ENCODE results near the gene AUH.

AUH gene

GRCh38 chr9:91191411-91192380, 170.0 kb downstream of the AUH start:
- DNase-seq = no peak

DNA sequence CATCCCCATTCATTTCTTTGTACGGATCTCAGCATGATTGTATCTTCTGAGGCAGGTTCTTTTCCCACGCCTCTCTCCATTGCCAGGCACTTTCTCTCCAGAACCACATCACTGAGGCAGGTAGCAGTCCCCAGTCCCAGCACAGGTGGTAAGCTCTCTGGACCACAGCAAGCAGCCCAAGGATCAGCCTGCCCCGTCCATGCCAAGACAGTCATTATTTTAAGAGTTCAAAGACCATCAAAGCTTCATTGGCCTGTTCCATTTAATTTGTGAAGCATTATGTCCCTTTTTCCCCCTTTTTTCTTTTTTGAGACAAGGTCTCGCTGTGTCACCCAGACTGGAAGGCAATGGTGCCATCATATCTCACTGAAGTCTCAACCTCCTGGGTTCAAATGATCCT, 171.7 kb downstream of the AUH start:
- DNase-seq = no peak

GRCh38 chr9:91188719-91189590, 172.8 kb downstream of the AUH start:
- no peak for DNase-seq

DNA sequence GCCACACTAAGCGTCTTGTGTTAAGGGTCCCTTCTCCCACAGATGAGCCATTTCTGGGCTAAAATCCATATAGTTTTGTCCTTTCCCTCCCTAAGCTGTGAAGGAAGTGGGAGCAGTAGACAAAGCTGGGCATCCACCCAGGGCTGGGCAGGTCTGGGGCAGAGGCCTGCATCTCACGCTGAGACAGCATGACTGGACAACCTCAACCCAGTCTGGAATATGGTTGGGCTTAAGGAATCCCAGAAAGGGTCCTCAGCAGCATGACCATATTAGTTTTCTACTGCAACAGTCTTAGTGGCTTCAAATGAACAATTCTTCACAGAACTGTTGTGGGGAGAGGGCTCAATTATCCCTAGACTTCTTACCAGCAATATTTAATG, 173.8 kb downstream of the AUH start:
- no peak for DNase-seq

GRCh38 chr9:91187311-91187964, 174.3 kb downstream of the AUH start:
- DNase-seq = no peak

- DNase-seq = no peak
These were observed 175.0 kb downstream of the AUH start for GRCh38 chr9:91186632-91187108.

- no peak for DNase-seq
These were observed 176.4 kb downstream of the AUH start for GRCh38 chr9:91185193-91185886.

DNA sequence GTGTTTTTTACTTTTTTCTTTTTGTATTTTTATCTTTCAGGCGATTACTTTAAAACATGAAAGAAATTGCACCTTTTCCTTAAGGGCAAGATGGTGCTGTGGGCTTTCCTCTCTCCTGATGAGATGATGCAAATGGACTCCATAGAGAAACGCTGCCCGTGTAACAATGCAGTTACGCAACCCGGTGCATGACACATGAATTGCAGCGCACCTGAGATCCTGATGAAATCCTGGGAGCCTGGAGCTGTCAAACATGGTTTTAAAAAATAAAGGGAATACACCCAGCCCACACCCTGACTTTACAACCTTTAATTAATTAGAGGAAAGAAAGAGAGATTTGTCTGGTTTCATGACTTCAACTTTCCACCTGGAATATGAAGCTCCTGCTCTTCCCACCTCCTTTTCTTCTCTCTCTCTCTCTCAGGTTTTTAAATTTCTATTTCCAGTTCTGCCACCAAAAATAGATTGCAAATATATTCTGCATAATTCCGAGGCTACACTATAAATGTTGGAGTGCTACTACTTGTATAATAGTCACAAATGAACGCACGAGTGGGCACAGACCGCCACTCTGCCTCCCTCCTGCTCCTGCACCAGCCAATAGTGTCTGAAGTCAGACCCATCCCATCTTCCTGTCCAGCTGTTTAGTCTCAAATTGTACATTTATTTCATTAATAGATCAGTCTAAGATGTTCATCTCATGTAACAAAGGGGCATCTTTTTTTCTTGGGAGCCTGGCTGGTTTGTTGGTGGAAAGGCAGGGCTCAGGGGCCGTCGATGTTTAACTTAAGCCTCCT, 179.1 kb downstream of the AUH start:
- DNase-seq = peak in 1 of 51 donors; percentile 30

DNA sequence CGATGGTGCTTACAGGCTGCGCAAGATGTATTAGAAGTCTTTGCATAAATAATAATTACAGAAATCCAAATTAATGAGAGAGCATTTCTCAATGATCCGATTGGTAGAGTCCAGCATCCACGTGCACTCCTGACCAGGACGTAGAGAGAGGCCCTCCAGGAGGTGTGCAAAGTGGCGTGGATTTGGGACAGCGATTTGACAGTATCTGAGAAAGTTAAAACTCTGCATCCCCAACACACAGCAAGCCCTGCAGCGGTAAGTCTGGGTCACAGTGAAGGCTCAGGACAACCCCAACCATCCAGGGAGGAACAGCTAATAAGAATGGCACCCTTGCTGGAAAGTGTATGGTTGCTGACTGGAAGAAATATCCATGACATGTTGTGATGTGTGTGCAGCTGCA, 180.2 kb downstream of the AUH start:
- no peak for DNase-seq

- DNase-seq = no peak
These were observed 180.8 kb downstream of the AUH start for GRCh38 chr9:91180930-91181268.

- DNase-seq = no peak
These were observed 181.3 kb downstream of the AUH start for GRCh38 chr9:91180240-91180929.

DNA sequence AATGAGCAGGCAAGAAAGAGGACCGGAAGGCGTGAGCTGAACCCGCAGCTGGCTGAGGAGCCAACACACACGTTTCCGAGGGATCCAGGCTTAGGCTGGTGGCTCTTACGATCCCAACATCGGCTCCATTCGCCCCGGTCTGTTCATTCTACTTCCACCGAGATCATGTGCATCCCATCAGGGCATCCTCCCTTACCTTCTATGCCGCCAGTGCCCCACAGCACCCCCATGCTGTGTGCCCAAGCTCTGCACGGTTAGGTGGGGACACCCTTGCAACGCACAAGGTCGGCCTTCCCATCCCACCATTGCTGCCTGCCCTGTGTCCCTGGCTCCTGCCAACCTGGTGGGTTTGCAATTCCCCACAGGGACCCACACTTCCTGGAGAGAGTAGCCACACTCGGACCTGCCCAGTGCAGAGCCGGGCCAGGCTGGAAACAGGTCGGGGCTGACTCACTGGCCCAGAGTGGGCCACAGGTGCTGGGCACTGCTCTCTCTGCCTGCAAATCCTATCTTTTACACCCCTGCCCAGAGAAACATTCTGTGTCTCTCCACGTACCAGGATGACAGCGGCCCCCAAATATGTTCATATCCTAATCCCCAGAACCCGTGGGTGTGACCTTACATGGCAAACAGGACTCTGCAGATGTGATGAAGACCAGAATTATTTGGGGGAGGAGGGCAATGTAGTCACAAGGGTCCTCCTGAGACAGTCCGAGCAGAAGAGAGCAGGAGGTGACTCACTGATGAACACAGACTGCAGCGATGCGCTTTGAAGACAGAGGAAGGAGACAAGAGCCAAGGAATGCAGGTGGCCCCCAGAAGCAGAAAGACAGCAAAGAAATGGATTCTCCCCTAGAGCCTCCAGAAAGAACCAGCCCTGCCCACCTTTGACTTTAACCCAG, 182.2 kb downstream of the AUH start:
- DNase-seq = no peak

DNA sequence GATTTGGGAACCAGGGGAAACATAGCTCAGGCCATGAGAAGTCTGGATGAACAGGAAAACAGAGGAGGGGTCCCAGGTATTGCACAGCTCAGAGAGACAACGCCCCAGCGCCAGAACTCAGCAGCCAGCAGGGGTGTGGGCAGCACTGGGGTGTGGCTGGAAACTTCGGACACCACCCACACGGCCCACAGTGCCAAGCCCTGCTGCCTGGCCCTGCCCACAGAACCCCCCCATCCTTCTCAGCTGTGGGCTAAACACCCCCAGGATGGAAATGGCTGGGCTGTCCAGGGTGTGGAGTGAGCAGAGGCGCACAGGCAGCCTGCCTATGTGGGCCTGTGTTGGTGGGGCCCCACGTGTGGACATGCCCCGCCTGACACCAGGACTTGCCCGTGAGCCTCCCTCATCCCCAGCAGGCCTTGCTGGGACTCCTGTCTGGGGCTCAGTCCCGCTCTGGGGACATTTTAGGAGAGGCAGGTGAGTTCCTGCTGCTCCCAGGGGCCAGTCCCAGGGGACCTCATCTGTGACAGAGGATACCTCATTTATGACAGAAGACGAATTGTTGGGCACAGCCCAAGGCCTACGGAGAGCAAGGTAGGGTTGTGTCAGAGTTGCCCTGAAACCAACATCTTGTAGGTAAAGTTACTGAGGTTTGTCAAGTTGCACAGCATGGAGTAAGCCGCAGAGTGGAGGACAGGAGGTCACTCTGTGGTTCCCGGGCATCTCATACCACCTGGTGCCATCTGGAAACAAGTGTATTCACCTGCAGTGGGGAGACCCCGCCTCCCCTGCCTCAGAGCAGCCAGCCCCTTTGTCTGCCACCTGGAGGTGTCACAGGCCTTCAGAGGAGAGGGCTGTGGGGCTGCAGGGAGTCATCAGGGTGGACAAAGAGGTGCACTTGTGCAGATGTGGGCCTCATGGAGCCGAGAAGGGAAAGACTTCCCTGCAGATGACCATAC, 183.2 kb downstream of the AUH start:
- DNase-seq = no peak

DNA sequence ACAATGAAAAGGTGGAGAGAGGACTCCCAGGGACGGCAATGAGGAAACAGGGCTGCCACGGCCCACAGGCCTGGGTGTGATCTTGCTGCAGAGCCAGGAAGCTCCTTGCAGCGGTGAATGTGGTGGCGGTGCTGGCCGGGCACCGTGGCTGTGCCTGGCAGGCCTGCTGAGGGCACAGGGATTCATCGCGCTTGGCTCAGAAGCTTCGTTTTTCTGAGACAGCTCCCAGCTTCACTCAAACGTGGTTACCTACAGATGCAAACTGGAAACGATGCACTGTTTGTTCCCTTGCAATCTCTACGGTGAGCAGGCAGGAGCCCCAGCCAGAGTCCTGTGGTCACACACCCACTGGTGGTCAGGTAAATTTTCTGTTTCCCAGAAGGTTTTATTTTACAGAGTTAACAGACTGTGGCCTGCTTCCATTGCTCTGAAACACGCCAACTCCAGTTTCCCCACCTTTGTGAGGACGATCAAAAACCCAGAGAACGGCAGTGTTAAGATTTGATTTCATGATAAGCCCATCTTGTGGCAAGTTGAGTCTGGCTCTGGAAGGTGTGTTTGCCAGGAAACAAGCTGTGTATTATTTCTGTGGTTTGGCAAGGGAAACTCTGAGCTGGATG, 183.9 kb downstream of the AUH start:
- no peak for DNase-seq

- DNase-seq = no peak
These were observed 184.6 kb downstream of the AUH start for GRCh38 chr9:91177081-91177480.

DNA sequence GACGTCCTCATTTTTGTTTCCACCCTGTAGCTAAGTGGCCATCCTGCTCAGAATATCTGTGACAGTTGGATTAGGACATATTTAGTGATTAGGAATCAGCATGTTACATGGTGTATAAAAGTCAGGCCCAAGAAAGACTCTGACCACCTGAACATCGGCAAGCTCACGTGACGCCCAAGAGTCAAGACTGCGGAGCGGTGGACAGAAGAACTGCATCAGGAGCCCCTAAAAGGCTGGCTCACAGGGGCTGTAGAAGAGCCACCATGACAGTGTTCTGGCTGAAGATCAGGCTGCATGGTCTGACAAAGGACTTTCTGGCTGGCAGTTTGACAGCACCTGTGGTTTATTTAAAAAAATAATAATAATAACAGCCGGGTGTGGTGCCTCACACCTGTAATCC, 185.3 kb downstream of the AUH start:
- DNase-seq = no peak

DNA sequence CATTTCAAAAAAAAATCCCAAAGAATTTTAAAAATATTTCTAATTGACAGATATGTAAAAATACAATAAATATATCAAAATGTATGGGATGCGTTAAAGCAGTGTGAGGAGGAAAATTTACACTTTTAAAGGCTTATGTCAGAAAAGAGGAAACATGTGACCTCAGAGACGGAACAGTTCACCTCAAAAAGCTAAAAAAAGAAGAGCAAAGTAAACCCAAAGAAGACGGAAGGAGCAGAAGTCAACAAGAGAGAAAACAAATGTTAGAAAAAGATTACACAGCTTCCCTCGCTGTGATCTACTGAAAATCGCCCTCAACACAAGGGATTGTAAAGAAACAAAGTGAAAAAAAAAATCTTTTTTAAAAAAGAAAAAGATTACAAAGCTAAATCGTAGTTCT, 186.9 kb downstream of the AUH start:
- no peak for DNase-seq

Data from hypothalamus (tissue), 51 donors.